Trophoblast cell (in vitro differentiated cells and primary cell): Measurements from ENCODE around the gene MMP17.
"Not testable (repeated sequence)": the region's sequence is repeated elsewhere in the genome, so short reads cannot be mapped to it uniquely, and the experiment has no call there.

Experiments
- DNase-seq, 2 donors: peaks; one replicate each; pipeline ENCODE4 v3.0.0-alpha.2; 2016
- H2AFZ ChIP-seq: 2 replicates; pipeline ENCODE4 v1.6.1; 2013; ENCODE audit warnings: low read length, moderate library complexity, mild to moderate bottlenecking; ENCODE audit not compliant: insufficient read depth, poor library complexity
- H2AK5ac ChIP-seq: 2 replicates; pipeline ENCODE4 v1.6.1; 2013; ENCODE audit warnings: mild to moderate bottlenecking, low read length
- H2BK120ac ChIP-seq: 2 replicates; pipeline ENCODE4 v1.6.1; 2013; ENCODE audit warnings: low read length, mild to moderate bottlenecking, moderate library complexity; ENCODE audit not compliant: insufficient read depth, poor library complexity
- H2BK12ac ChIP-seq: 2 replicates; pipeline ENCODE4 v1.6.1; 2013; ENCODE audit warnings: mild to moderate bottlenecking, low read length, moderate library complexity
- H2BK5ac ChIP-seq: 2 replicates; pipeline ENCODE4 v1.6.1; 2013; ENCODE audit warnings: low read length, low read depth, moderate library complexity, mild to moderate bottlenecking; ENCODE audit not compliant: poor library complexity
- H3K14ac ChIP-seq: 2 replicates; pipeline ENCODE4 v1.6.1; 2013; ENCODE audit warnings: mild to moderate bottlenecking, low read length
- H3K18ac ChIP-seq: 2 replicates; pipeline ENCODE4 v1.6.1; 2013; ENCODE audit warnings: mild to moderate bottlenecking, low read length
- H3K23ac ChIP-seq: 2 replicates; pipeline ENCODE4 v1.6.1; 2013; ENCODE audit warnings: low read length
- H3K27ac ChIP-seq: 2 replicates; pipeline ENCODE4 v1.5.1; 2013; ENCODE audit warnings: low read depth, mild to moderate bottlenecking, inconsistent platforms, low read length, moderate library complexity
- H3K27me3 ChIP-seq: 2 replicates; pipeline ENCODE4 v1.6.1; 2013; ENCODE audit warnings: inconsistent platforms, mild to moderate bottlenecking, low read length, moderate library complexity; ENCODE audit not compliant: insufficient read depth
- H3K36me3 ChIP-seq, 2 experiments: 1 replicate in 1 of 2; 2 replicates in 1 of 2; pipeline ENCODE4 v1.6.1; 2013; ENCODE audit warnings: low read length in 2 of 2, mild to moderate bottlenecking in 2 of 2, moderate library complexity in 1 of 2; ENCODE audit not compliant: insufficient read depth in 2 of 2, control insufficient read depth in 1 of 2
- H3K4ac ChIP-seq: 2 replicates; pipeline ENCODE4 v1.6.1; 2013; ENCODE audit warnings: low read depth, mild to moderate bottlenecking, low read length, moderate library complexity
- H3K4me1 ChIP-seq, 2 experiments: 1 replicate in 1 of 2; 2 replicates in 1 of 2; pipeline ENCODE4 v1.6.1; 2013; ENCODE audit warnings: low read length in 2 of 2, mild to moderate bottlenecking in 2 of 2, moderate library complexity in 1 of 2; ENCODE audit not compliant: insufficient read depth in 2 of 2, control insufficient read depth in 1 of 2
- H3K4me2 ChIP-seq: 2 replicates; pipeline ENCODE4 v1.6.1; 2013; ENCODE audit warnings: inconsistent platforms, mild to moderate bottlenecking, low read length, moderate library complexity
- H3K4me3 ChIP-seq: 2 replicates; pipeline ENCODE4 v1.5.1; 2013; ENCODE audit warnings: mild to moderate bottlenecking, low read depth, low read length, inconsistent platforms
- H3K79me1 ChIP-seq: one replicate; pipeline ENCODE4 v1.6.1; 2013; ENCODE audit warnings: low read length
- H3K79me2 ChIP-seq: 2 replicates; pipeline ENCODE4 v1.6.1; 2013; ENCODE audit warnings: low read length, mild to moderate bottlenecking; ENCODE audit not compliant: control insufficient read depth, insufficient read depth, poor library complexity
- H3K9ac ChIP-seq: 2 replicates; pipeline ENCODE4 v1.6.1; 2013; ENCODE audit warnings: mild to moderate bottlenecking, low read length
- H3K9me3 ChIP-seq: 2 replicates; pipeline ENCODE4 v1.6.1; 2013; ENCODE audit warnings: low read depth, mild to moderate bottlenecking, control low read depth, inconsistent platforms, low read length; ENCODE audit not compliant: insufficient read depth
- H4K12ac ChIP-seq: 2 replicates; pipeline ENCODE4 v1.6.1; 2013; ENCODE audit warnings: low read depth, mild to moderate bottlenecking, low read length, moderate library complexity
- H4K8ac ChIP-seq: 2 replicates; pipeline ENCODE4 v1.6.1; 2013; ENCODE audit warnings: low read depth, mild to moderate bottlenecking, low read length, moderate library complexity
- H4K91ac ChIP-seq: one replicate; pipeline ENCODE4 v1.6.1; 2013; ENCODE audit warnings: low read depth, mild to moderate bottlenecking, low read length, moderate library complexity
- WGBS: extraction: QIAGEN DNeasy Blood & Tissue Kit; methylation state at CpG from one replicate; pipeline ENCODE4 v1.1.7; 2013; ENCODE audit warnings: missing lambda C conversion rate; ENCODE audit not compliant: insufficient read length, insufficient coverage; ENCODE audit errors: extremely low coverage; 5-methylcytosine and 5-hydroxymethylcytosine counted together

MMP17 gene

GRCh38 chr12:131873293-131873692 lies 45.1 kb downstream of the MMP17 start:
- no peak overlapping the region for H3K23ac ChIP-seq
- peaks cover 5% of the 10 kb centered on the region for H3K9me3 ChIP-seq
- H4K8ac ChIP-seq, result no peak overlapping the region
- peaks cover 9% of the 10 kb centered on the region for H3K79me1 ChIP-seq
- H3K4me2 ChIP-seq, result no peak overlapping the region
- no peak overlapping the region for H3K9ac ChIP-seq
- no peak overlapping the region for H3K18ac ChIP-seq
- H3K4me3 ChIP-seq, result no peak overlapping the region
- H3K4ac ChIP-seq, result no peak overlapping the region
- no peak overlapping the region for H2BK120ac ChIP-seq
- peak overlapping the region; percentile 23 for H2BK12ac ChIP-seq
- H2AK5ac ChIP-seq, result no peak overlapping the region
- no peak overlapping the region for H4K12ac ChIP-seq
- H3K4me1 ChIP-seq, result peaks cover 25 to 32% of the 10 kb centered on the region in 2 experiments
- no peak overlapping the region for H2BK5ac ChIP-seq
- no CpG with 5 or more reads among the region's 21 CpGs for WGBS
- no peak overlapping the region for H3K27ac ChIP-seq
- no peak overlapping the region for H4K91ac ChIP-seq
- no peaks in the 10 kb centered on the region for H3K27me3 ChIP-seq
- H3K14ac ChIP-seq, result no peak overlapping the region
- H3K36me3 ChIP-seq, result no peaks in the 10 kb centered on the region
- no peak overlapping the region for H2AFZ ChIP-seq
- H3K79me2 ChIP-seq, result peaks cover 2% of the 10 kb centered on the region
- DNase-seq, result no peak

GRCh38 chr12:131874972-131875371 lies 46.8 kb downstream of the MMP17 start:
- H3K4ac ChIP-seq, DNase-seq, H3K9ac ChIP-seq, H3K27me3 ChIP-seq, H3K4me3 ChIP-seq, H2BK5ac ChIP-seq, H3K4me2 ChIP-seq, H2BK12ac ChIP-seq, H4K12ac ChIP-seq, H3K9me3 ChIP-seq, H2AFZ ChIP-seq, H2BK120ac ChIP-seq, H2AK5ac ChIP-seq, H4K8ac ChIP-seq, H3K27ac ChIP-seq, H3K36me3 ChIP-seq, H3K14ac ChIP-seq, H3K79me2 ChIP-seq, H4K91ac ChIP-seq, H3K18ac ChIP-seq, H3K79me1 ChIP-seq, H3K23ac ChIP-seq: not testable (repeated sequence)
- WGBS, result no CpG with 5 or more reads among the region's 6 CpGs
- H3K4me1 ChIP-seq, result peaks cover 21 to 26% of the 10 kb centered on the region in 2 experiments

GRCh38 chr12:131877216-131877615 lies 49.0 kb downstream of the MMP17 start:
- H3K4me3 ChIP-seq, H2AFZ ChIP-seq, H3K23ac ChIP-seq, H3K9ac ChIP-seq, H3K36me3 ChIP-seq, H3K9me3 ChIP-seq, H3K79me1 ChIP-seq, H3K27ac ChIP-seq, H3K4ac ChIP-seq, H3K27me3 ChIP-seq, H3K4me2 ChIP-seq, H4K12ac ChIP-seq, H3K79me2 ChIP-seq: not testable (repeated sequence)
- H2BK120ac ChIP-seq, result peak overlapping the region; percentile 75
- H2AK5ac ChIP-seq, result peak overlapping the region; percentile 76
- H2BK5ac ChIP-seq, result peak overlapping the region; percentile 6
- peak overlapping the region; percentile 60 for H3K14ac ChIP-seq
- peaks cover 13 to 15% of the 10 kb centered on the region in 2 experiments for H3K4me1 ChIP-seq
- DNase-seq, result peak; percentile 86 to 87
- WGBS, result no CpG with 5 or more reads among the region's 10 CpGs
- peak overlapping the region; percentile 66 for H4K91ac ChIP-seq
- H3K18ac ChIP-seq, result peak overlapping the region; percentile 46
- peak overlapping the region; percentile 69 for H2BK12ac ChIP-seq
- peak overlapping the region; percentile 43 for H4K8ac ChIP-seq

GRCh38 chr12:131878436-131878835 lies 50.2 kb downstream of the MMP17 start:
- not testable (repeated sequence) for H3K4me3 ChIP-seq, H3K18ac ChIP-seq, H3K9ac ChIP-seq, H4K12ac ChIP-seq, H4K91ac ChIP-seq, H3K79me1 ChIP-seq, H4K8ac ChIP-seq, H2BK5ac ChIP-seq, H3K23ac ChIP-seq, DNase-seq, H3K27ac ChIP-seq, H3K4me2 ChIP-seq, H3K9me3 ChIP-seq, H3K36me3 ChIP-seq, H2BK120ac ChIP-seq, H3K14ac ChIP-seq, H2AFZ ChIP-seq, H3K4ac ChIP-seq, H3K79me2 ChIP-seq, H3K27me3 ChIP-seq
- Histone ChIP-seq H3K4me1 (peaks cover 14 to 17% of the 10 kb centered on the region in 2 experiments), H2AK5ac (peak overlapping the region; percentile 35), H2BK12ac (peak overlapping the region; percentile 30)
- WGBS, result no CpG with 5 or more reads among the region's 3 CpGs
